Epidermal melanocyte (primary cell): ENCODE measurements around the gene PLD4.
"Not testable (repeated sequence)": the region's sequence is repeated elsewhere in the genome, so short reads cannot be mapped to it uniquely, and the experiment has no call there.

Experiments used
- DNase-seq: peaks from one replicate; pipeline ENCODE4 v3.0.0; 2011; ENCODE audit warnings: low spot score; ENCODE audit not compliant: insufficient read length

Gene PLD4

DNA sequence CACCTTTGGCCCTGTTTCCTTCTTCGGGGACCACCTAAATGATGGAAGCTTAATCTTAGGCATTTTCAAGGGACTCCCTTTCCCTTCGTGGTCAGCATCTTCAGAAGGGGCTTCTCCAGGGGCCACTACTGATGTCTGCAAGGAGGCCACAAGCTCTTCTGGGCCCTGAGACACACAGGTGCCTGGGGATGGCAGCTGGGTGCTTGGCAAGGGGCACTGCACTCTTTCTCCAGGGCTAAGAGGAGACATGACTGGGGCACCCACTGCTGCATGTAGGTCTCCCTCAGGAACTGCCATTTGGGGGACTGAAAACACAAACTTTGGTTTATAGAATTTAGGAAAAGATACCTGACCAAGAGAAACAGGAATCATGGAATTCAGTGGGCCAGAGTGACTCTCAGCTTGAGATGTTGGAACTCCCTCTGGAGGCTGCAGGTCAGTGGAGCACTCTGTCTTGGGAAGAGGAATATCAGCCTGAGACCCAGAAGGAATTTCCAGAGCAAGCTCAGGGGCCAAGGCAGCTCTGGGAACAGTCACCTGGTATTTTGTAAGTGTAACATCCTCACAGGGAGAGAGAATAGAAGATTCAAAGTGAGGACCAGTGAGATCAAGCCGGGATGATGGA lies 16.0 kb downstream of the PLD4 start:
- DNase-seq = no peak

DNA sequence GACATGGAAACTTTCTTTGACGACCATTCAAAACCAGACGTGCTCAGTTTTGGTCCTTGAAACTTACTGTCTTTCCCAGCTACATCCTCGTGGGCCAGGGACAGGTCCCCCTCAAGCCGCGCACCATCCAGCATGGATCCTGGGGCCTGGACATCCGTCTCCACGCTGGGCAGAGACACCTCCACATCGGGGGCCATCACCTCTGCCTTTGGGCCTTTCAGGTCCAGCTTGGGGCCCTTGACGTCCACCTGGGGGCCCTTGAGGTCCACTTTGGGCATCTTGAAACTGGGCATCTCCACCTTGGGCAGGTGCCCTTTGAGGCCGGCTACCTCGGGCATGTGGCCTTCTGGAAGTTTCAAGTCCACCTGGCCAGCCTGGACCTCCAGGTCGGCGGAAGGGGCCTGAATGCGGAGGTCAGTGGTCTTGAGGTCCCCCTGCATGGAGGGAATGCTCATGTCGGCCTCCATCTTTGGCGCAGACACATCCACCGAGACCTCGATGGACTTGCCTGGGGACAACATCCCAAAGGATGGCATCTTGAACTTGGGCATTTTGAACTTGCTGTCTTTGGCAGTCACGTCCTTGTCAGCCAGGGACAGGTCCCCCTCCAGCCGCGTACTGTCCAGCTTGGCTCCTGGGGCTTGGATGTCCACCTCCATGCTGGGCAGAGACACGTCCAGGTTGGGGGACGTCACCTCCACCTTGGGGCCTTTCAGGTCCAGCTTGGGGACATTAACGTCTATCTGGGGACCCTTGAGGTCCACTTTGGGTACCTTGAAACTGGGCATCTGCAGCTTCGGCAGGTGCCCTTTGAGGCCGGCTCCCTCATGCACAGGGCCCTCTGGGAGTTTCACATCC lies 17.1 kb downstream of the PLD4 start:
- no peak for DNase-seq

DNA sequence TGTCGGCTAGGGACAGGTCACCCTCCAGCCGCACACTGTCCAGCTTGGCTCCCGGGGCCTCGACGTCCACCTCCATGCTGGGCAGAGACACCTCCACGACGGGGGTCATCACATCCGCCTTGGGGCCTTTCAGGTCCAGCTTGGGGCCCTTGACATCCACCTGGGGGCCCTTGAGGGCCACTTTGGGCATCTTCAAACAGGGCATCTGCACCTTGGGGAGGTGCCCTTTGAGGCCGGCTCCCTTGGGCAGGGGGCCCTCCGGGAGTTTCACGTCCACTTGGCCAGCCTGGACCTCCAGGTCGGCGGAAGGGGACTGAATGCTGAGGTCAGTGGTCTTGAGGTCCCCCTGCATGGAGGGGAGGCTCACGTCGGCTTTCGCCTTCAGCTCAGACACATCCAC lies 17.9 kb downstream of the PLD4 start:
- DNase-seq = no peak

DNA sequence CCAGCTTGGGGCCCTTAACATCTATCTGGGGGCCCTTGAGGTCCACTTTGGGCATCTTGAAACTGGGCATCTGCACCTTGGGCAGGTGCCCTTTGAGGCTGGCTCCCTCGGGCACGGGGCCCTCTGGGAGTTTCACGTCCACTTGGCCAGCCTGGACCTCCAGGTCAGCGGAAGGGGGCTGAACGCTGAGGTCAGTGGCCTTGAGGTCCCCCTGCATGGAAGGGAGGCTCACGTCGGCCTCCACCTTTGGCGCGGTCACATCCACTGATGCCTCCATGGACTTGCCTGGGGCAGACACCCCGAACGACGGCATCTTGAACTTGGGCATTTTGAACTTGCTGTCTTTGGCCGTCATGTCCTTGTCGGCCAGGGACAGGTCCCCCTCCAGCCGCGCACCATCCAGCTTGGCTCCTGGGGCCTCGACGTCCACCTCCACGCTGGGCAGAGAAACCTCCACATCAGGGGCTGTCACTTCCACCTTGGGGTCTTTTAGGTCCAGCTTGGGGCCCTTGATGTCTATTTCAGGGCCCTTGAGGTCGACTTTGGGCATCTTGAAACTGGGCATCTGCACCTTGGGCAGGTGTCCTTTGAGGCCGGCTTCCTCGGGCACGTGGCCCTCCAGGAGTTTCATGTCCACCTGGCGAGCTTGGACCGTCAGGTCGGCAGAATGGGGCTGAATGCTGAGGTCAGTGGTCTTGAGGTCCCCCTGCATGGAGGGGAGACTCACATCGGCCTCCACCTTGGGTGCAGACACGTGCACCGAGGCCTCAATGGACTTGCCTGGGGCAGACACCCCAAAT lies 18.7 kb downstream of the PLD4 start:
- not testable (repeated sequence) for DNase-seq

DNA sequence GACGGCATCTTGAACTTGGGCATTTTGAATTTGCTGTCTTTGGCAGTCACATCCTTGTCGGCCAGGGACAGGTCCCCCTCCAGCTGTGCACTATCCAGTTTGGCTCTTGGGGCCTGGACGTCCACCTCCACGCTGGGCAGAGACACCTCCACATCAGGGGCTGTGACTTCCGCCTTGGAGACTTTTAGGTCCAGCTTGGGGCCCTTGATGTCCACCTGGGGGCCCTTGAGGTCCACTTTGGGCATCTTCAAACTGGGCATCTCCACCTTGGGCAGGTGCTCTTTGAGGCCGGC lies 19.3 kb downstream of the PLD4 start:
- not testable (repeated sequence) for DNase-seq

DNA sequence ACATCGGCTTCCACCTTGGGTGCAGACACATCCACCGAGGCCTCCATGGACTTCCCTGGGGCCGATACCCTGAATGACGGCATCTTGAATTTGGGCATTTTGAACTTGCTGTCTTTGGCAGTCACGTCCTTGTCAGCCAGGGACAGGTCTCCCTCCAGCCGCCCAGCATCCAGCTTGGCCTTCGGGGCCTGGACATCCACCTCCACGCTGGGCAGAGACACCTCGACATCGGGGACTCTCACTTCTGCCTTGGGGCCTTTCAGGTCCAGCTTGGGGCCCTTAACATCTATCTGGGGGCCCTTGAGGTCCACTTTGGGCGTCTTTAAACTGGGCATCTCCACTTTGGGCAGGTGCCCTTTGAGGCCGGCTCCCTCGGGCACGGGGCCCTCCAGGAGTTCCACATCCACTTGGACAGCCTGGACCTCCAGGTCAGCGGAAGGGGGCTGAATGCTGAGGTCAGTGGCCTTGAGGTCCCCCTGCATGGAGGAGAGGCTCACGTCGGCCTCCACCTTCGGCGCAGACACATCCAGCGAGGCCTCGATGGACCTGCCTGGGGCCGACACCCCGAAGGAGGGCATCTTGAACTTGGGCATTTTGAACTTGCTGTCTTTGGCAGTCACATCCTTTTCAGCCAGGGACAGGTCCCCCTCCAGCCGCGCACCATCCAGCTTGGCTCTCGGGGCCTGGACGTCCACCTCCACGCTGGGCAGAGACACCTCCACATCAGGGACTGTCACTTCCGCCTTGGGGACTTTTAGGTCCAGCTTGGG lies 19.9 kb downstream of the PLD4 start:
- not testable (repeated sequence) for DNase-seq

DNA sequence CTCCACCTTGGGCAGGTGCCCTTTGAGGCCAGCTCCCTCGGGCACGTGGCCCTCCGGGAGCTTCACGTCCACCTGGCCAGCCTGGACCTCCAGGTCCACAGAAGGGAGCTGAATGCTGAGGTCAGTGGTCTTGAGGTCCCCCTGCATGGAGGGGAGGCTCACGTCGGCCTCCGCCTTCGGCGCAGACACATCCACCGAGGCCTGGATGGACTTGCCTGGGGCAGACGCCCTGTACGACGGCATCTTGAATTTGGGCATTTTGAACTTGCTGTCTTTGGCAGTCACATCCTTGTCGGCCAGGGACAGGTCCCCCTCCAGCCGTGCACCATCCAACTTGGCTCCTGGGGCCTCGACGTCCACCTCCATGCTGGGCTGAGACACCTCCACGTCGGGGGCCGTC lies 20.6 kb downstream of the PLD4 start:
- DNase-seq = not testable (repeated sequence)

DNA sequence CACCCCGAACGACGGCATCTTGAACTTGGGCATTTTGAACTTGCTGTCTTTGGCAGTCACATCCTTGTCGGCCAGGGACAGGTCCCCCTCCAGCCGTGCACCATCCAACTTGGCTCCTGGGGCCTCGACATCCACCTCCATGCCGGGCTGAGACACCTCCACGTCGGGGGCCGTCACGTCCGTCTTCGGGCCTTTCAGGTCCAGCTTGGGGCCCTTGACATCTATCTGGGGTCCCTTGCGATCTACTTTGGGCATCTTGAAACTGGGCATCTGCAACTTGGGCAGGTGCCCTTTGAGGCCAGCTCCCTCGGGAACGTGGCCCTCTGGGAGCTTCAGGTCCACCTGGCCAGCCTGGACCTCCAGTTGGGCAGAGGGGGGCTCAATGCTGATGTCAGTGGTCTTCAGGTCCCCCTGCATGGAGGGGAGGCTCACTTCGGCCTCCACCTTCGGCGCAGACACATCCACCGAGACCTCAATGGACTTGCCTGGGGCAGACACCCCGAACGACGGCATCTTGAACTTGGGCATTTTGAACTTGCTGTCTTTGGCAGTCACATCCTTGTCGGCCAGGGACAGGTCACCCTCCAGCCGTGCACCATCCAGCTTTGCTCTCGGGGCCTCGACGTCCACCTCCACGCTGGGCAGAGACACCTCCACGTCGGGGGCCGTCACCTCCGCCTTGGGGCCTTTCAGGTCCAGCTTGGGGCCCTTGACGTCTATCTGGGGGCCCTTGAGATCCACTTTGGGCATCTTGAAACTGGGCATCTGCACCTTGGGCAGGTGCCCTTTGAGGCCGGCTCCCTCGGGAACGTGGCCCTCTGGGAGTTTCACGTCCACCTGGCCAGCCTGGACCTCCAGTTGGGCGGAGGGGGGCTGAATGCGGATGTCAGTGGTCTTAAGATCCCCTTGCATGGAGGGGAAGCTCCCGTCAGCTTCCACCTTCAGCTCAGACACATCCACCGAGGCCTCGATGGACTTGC lies 21.6 kb downstream of the PLD4 start:
- not testable (repeated sequence) for DNase-seq

DNA sequence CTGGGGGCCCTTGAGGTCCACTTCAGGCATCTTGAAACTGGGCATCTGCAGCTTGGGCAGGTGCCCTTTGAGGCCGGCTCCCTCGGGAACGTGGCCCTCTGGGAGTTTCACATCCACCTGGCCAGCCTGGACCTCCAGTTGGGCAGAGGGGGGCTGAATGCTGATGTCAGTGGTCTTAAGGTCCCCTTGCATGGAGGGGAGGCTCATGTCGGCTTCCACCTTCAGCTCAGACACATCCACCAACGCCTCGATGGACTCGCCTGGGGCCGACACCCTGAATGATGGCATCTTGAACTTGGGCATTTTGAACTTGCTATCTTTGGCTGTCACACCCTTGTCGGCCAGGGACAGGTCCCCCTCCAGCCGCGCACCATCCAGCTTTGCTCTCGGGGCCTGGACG lies 22.5 kb downstream of the PLD4 start:
- not testable (repeated sequence) for DNase-seq

DNA sequence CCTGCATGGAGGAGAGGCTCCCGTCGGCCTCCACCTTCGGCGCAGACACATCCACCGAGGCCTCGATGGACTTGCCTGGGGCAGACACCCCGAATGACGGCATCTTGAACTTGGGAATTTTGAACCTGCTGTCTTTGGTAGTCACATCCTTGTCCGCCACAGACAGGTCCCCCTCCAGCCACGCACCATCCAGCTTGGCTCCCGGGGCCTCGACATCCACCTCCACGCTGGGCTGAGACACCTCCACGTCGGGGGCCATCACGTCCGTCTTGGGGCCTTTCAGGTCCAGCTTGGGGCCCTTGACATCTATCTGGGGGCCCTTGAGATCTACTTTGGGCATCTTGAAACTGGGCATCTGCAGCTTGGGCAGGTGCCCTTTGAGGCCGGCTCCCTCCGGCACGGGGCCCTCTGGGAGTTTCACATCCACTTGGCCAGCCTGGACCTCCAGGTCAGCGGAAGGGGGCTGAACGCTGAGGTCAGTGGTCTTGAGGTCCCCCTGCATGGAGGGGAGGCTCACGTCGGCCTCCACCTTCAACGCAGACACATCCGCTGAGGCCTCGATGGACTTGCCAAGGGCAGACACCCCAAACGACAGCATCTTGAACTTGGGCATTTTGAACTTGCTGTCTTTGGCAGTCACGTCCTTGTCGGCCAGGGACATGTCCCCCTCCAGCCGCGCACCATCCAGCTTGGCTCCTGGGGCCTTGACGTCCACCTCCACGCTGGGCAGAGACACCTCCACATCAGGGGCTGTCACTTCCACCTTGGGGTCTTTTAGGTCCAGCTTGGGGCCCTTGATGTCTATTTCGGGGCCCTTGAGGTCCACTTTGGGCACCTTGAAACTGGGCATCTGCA lies 23.4 kb downstream of the PLD4 start:
- not testable (repeated sequence) for DNase-seq

DNA sequence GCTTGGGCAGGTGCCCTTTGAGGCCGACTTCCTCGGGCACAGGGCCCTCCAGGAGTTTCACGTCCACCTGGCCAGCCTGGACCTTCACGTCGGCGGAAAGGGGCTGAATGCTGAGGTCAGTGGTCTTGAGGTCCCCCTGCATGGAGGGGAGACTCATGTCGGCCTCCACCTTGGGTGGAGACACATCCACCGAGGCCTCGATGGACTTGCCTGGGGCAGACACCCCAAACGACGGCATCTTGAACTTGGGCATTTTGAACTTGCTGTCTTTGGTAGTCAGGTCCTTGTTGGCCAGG lies 24.0 kb downstream of the PLD4 start:
- no peak for DNase-seq

DNA sequence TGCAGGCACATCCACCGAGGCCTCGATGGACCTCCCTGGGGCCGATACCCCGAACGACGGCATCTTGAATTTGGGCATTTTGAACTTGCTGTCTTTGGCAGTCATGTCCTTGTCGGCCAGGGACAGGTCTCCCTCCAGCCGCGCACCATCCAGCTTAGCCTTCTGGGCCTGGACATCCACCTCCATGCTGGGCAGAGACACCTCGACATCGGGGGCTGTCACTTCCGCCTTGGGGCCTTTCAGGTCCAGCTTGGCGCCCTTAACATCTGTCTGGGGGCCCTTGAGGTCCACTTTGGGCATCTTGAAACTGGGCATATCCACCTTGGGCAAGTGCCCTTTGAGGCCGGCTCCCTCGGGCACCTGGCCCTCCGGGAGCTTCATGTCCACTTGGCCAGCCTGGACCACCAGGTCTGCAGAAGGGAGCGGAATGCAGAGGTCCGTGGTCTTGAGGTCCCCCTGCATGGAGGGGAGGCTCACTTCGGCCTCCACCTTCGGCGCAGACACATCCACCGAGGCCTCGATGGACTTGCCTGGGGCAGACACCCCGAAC lies 24.8 kb downstream of the PLD4 start:
- DNase-seq = not testable (repeated sequence)

DNA sequence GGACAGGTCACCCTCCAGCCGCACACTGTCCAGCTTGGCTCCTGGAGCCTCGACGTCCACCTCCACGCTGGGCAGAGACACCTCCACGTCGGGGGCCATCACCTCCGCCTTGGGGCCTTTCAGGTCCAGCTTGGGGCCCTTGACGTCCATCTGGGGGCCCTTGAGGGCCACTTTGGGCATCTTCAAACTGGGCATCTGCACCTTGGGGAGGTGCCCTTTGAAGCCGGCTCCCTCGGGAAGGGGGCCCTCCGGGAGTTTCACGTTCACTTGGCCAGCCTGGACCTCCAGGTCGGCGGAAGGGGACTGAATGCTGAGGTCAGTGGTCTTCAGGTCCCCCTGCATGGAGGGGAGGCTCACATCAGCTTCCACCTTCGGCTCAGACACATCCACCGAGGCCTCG lies 25.3 kb downstream of the PLD4 start:
- no peak for DNase-seq

DNA sequence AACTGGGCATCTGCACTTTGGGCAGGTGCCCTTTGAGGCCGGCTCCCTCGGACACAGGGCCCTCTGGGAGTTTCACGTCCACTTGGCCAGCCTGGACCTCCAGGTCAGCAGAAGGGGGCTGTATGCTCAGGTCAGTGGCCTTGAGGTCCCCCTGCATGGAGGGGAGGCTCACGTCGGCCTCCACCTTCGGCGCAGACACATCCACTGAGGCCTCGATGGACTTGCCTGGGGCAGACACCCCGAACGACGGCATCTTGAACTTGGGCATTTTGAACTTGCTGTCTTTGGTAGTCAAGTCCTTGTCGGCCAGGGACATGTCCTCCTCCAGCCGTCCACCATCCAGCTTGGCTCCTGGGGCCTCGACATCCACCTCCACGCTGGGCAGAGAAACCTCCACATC lies 26.0 kb downstream of the PLD4 start:
- not testable (repeated sequence) for DNase-seq

DNA sequence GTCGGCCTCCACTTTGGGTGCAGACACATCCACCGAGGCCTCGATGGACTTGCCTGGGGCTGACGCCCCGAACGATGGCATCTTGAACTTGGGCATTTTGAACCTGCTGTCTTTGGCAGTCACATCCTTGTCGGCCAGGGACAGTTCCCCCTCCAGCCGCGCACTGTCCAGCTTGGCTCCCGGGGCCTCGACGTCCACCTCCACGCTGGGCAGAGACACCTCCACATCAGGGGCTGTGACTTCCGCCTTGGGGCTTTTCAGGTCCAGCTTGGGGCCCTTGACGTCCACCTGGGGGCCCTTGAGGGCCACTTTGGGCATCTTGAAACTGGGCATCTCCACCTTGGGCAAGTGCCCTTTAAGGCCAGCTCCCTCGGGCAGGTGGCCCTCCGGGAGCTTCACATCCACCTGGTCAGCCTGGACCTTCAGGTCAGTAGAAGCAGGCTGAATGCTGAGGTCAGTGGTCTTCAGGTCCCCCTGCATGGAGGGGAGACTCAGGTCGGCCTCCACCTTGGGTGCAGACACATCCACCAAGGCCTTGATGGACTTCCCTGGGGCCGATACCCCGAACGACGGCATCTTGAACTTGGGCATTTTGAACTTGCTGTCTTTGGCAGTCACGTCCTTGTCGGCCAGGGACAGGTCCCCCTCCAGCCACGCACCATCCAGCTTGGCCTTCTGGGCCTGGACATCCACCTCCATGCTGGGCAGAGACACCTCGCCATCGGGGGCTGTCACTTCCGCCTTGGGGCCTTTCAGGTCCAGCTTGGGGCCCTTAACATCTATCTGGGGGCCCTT lies 27.4 kb downstream of the PLD4 start:
- DNase-seq = not testable (repeated sequence)

DNA sequence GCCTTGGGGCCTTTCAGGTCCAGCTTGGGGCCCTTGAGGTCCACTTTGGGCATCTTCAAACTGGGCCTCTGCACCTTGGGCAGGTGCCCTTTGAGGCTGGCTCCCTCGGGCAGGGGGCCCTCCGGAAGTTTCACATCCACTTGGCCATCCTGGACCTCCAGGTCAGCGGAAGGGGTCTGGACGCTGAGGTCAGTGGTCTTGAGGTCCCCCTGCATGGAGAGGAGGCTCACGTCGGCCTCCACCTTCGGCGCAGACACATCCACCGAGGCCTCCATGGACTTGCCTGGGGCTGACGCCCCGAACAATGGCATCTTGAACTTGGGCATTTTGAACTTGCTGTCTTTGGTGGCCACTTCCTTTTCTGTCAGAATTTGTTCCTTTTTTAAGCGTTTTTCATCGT lies 28.4 kb downstream of the PLD4 start:
- no peak for DNase-seq

DNA sequence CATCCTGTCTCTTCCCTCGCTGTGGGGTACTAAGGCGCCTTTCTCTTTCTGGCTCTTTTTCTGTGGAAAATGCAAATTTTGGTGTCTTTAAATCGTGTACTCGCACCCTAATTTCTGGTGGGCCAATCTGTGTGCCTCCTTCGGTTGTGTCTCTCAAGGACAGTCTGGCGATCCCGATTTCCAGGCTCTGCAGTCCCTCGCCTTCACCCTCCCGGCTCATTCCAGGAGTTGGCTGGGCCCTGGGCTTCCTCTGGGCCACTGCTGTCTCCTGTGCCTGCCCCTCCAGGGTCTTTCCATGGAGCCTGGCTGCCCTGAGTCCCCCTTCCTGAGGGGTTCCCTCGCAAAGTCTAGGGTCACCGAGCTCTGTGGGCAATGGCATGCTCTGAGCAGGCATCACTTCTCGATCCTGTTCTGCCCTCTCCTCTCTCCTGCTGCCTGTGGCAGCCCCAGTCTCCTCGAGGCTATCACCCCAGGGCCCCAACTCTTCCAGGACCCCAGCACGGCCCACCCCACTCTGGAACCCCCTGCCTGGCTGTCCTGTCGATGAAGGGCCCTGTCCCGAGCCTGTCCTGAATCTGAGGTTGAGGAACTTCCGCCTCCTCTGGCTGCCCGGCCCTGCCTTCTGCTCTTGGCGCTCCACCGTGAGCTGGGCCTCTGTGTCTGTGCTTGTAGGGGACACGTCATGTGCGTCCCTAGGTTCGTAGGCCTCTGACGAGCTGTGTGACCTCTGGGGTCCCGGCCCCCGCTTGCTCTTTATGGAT lies 29.4 kb downstream of the PLD4 start:
- no peak for DNase-seq
